ENCODE measurements around the gene RPH3AL.

Gene RPH3AL

GRCh38 chr17:312476-313148, 40.0 kb downstream of the RPH3AL start:
- no peaks in the 10 kb centered on the region for H3K36me3 ChIP-seq (ENCODE audit: control insufficient read depth in 2 of 2, insufficient read depth in 1 of 2, low read length in 2 of 2)
- ChIA-PET CTCF (interaction anchor here (0.5 to 1.0 kb wide), 3 partner anchors 57 to 147 kb away, joined by 3 to 5 read pairs (median 3); no protein-coding TSS in a partner anchor), POLR2A (interaction anchor here (1.3 kb wide), 1 partner anchor 21 kb away, joined by 3 read pairs; no protein-coding TSS in a partner anchor)
- H3K4me1 ChIP-seq (ENCODE audit: control insufficient read depth, insufficient read depth, low read length) = no peaks in the 10 kb centered on the region
- H3K9me3 ChIP-seq (ENCODE audit: control insufficient read depth, insufficient read depth, low read depth, low read length) = no peaks in the 10 kb centered on the region
- no peak for TF ChIP-seq ZNF2 (tag by site-specific recombination; IDR thresholded peaks at IDR 0.05)
- no peak for TF ChIP-seq ZNF426 (tag by site-specific recombination; IDR thresholded peaks at IDR 0.05)
- no peak for TF ChIP-seq ZNF292 (tag by site-specific recombination; IDR thresholded peaks at IDR 0.05; ENCODE audit: borderline replicate concordance, low read depth)
- no peak for TF ChIP-seq SETDB1 (IDR thresholded peaks at IDR 0.05; ENCODE audit: insufficient read length, low read length)
- TF ChIP-seq PRDM10 (tag by site-specific recombination; IDR thresholded peaks at IDR 0.05) = no peak
- H3K4me3 ChIP-seq (ENCODE audit: low read depth, low read length) = no peak overlapping the region
- H3K27ac ChIP-seq (ENCODE audit: extremely low read depth, low read depth, low read length) = no peak overlapping the region

GRCh38 chr17:311119-311782, 41.4 kb downstream of the RPH3AL start:
- Histone ChIP-seq H3K4me1 (ENCODE audit: control insufficient read depth, insufficient read depth, low read length) (no peaks in the 10 kb centered on the region), H3K27ac (ENCODE audit: extremely low read depth, low read depth, low read length) (no peak overlapping the region), H3K36me3 (ENCODE audit: control insufficient read depth in 2 of 2, insufficient read depth in 1 of 2, low read length in 2 of 2) (no peaks in the 10 kb centered on the region), H3K4me3 (ENCODE audit: low read depth, low read length) (no peak overlapping the region), H3K9me3 (ENCODE audit: control insufficient read depth, insufficient read depth, low read depth, low read length) (no peaks in the 10 kb centered on the region)
- ChIA-PET POLR2A (no interaction called here), CTCF (interaction anchor here (0.7 to 1.1 kb wide), 3 partner anchors 9 to 61 kb away, joined by 3 read pairs; no protein-coding TSS in a partner anchor)
- TF ChIP-seq ZNF571 (tag by site-specific recombination; IDR thresholded peaks at IDR 0.05) (no peak), SP3 (tag by site-specific recombination; IDR thresholded peaks at IDR 0.05) (no peak), ZNF214 (tag by site-specific recombination; IDR thresholded peaks at IDR 0.05; ENCODE audit: borderline replicate concordance) (no peak), ZNF221 (tag by site-specific recombination; IDR thresholded peaks at IDR 0.05; ENCODE audit: borderline replicate concordance) (no peak), ZNF629 (tag by site-specific recombination; IDR thresholded peaks at IDR 0.05) (no peak), ZNF501 (tag by site-specific recombination; IDR thresholded peaks at IDR 0.05) (no peak), ZNF621 (tag by site-specific recombination; IDR thresholded peaks at IDR 0.05) (no peak), ZNF514 (tag by site-specific recombination; IDR thresholded peaks at IDR 0.05) (no peak), ZSCAN23 (tag by site-specific recombination; IDR thresholded peaks at IDR 0.05) (no peak), GLIS2 (tag by site-specific recombination; IDR thresholded peaks at IDR 0.05) (no peak), ZNF23 (tag by site-specific recombination; IDR thresholded peaks at IDR 0.05; ENCODE audit: borderline replicate concordance) (no peak), ZNF704 (tag by site-specific recombination; IDR thresholded peaks at IDR 0.05) (no peak), HOXA7 (CRISPR knock-in tag; IDR thresholded peaks at IDR 0.05; ENCODE audit: borderline replicate concordance) (no peak), KLF16 (tag by site-specific recombination; IDR thresholded peaks at IDR 0.05) (no peak)
